UCSD-AML1 (cell line): ENCODE measurements around the gene PRDM2.
"Not testable (repeated sequence)": the region's sequence is repeated elsewhere in the genome, so short reads cannot be mapped to it uniquely, and the experiment has no call there.

Experiments used
- DNase-seq: peaks from one replicate; lab custom pipeline; 2025; ENCODE audit not compliant: unreplicated experiment; lab: John Stamatoyannopoulos, UW

PRDM2 gene, protein sequence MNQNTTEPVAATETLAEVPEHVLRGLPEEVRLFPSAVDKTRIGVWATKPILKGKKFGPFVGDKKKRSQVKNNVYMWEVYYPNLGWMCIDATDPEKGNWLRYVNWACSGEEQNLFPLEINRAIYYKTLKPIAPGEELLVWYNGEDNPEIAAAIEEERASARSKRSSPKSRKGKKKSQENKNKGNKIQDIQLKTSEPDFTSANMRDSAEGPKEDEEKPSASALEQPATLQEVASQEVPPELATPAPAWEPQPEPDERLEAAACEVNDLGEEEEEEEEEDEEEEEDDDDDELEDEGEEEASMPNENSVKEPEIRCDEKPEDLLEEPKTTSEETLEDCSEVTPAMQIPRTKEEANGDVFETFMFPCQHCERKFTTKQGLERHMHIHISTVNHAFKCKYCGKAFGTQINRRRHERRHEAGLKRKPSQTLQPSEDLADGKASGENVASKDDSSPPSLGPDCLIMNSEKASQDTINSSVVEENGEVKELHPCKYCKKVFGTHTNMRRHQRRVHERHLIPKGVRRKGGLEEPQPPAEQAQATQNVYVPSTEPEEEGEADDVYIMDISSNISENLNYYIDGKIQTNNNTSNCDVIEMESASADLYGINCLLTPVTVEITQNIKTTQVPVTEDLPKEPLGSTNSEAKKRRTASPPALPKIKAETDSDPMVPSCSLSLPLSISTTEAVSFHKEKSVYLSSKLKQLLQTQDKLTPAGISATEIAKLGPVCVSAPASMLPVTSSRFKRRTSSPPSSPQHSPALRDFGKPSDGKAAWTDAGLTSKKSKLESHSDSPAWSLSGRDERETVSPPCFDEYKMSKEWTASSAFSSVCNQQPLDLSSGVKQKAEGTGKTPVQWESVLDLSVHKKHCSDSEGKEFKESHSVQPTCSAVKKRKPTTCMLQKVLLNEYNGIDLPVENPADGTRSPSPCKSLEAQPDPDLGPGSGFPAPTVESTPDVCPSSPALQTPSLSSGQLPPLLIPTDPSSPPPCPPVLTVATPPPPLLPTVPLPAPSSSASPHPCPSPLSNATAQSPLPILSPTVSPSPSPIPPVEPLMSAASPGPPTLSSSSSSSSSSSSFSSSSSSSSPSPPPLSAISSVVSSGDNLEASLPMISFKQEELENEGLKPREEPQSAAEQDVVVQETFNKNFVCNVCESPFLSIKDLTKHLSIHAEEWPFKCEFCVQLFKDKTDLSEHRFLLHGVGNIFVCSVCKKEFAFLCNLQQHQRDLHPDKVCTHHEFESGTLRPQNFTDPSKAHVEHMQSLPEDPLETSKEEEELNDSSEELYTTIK (N-terminal part only)

DNA sequence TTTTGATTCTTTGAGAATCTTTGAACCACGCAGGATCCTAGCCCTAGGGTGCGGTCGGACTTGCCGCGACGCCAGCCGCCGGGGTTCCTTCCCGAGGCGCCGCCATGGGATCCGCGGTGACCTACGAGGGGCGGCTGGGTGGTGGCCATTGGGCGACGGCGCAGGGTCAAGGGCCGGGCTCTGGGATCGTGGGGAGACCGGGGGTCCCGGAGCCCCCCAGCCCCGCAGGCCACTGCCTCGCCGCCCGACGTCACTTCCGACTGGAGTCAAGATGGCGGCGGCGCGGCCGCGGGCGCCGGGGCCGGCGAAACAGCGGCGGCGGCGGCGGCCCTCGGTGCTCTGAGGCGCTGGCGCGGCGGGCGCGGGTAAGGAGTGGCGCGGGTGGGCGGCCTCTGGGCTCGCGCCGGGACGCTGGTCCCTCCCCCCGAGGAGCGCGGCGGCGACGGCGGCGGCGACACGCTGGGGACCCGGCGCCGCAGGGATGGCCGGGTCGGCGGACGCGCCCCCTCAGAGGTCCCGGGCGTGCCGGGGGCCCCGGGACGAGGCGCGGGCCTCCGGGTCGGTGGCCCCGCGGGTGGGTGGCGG is at the start of gene PRDM2:
TSS of gene PRDM2 (plus strand) at position 253 of the 585 bp plus-strand sequence. CDS start 15,418 bp downstream, outside the sequence.
- DNase-seq, result peak; percentile 66

DNA sequence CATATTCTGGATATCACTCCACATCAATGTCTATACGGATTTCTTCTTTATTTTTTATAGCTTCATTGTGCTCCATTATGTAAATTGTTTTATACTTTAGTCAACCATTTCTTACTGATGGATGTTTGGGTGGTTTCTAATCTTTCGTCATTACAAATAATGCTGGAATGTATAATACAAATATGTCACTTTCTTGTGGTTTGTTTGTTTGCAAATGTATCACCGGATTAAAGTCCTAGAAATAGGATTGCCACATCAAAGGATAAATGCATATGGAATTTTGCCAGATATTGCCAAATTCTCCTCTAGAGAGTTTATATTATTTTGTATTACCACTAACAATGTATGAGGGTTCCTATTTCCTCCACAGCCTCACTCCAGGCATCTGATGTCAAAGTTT is 48.7 kb upstream of the PRDM2 start:
- no peak for DNase-seq

DNA sequence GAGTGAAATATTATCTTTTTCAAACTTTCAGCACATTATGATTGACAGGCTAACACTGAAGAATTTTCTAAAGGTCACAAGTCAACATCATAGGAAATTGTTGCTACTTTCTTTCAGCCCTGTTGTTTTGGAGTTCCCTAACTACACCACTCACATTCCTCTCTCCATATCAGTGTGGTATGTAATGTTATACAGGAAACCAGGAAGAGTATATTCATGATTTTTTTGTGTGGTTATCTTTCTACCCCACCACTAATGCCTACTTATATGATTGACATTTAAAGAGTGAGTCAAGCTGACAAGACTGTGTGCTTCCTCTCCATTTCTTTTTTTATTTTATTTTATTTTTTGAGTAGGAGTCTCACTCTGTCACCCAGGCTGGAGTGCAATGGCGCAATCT is 47.8 kb upstream of the PRDM2 start:
- DNase-seq, result no peak

DNA sequence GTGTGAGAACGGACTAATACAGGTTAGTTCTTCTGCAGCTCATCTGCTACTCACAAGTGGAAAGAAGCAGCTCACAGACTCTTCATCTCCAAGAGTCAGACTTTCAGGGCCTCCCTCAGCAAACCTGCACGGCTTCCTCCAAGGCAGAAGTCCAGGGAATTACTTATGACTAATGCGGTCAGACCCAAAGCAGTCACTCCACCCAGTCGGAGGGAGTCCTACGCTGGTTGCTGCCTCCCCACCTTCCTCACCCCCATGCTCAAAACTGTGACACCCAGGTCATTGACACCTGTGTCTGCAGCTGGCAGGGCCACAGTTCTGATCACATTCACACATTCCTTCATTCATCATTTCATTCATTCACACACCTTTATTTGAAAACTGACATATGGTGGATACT is 38.4 kb upstream of the PRDM2 start:
- DNase-seq, result peak; percentile 21

DNA sequence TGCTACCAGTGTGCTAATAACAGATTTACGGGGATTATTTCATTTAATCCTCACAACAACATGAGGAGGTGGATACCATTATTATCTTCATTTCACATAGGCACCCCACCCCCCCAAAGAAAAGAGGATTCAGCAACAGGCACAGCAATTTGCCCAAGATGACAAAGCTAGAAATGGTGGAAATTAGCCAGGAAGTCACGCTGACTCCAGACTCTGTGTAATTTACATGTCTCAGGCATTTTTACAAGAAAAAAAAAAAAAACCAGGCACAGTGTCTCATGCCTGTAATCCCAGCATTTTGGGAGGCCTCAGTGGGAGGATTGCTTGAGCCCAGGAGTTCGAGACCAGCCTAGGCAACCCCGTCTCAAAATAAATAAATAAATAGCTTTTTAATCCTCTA is 37.5 kb upstream of the PRDM2 start:
- DNase-seq, result no peak

DNA sequence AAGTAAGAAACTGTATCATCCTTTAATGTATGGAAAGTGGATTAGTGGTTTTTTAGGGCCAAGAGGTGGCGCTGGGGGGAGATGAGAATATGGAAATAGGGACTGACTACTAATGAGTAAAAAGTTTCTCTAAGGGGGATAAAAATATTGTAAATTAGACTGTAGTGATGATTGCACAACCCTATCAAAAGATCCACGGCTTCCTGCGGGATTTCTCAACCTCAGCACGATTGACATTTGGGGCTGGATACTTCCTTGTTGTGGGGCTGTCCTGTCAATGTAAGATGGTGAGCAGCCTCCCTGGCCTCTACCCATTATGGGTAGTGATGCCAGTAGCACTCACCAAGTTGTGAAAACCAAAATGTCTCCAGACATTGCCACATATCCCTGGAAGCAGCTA is 36.0 kb upstream of the PRDM2 start:
- DNase-seq, result peak; percentile 71

DNA sequence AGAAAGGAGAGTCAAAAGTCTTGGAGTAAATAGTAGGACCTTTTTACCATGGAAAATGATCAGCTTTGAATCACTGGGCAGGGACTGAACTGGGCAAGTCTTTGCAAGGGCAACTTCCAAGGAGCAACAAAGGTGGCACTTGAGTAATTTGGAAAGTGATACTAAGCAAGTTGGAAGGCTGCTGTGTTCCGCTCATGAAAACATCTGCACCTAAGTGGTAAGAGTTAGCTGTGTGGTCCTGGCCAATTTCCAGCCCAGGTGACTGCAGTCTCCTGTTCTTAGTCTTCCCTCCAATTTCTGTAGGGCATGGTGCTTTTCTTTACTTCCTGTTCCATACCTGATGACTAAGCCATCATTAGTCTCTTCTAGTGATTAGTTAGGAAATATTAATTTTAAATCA is 35.5 kb upstream of the PRDM2 start:
- no peak for DNase-seq

DNA sequence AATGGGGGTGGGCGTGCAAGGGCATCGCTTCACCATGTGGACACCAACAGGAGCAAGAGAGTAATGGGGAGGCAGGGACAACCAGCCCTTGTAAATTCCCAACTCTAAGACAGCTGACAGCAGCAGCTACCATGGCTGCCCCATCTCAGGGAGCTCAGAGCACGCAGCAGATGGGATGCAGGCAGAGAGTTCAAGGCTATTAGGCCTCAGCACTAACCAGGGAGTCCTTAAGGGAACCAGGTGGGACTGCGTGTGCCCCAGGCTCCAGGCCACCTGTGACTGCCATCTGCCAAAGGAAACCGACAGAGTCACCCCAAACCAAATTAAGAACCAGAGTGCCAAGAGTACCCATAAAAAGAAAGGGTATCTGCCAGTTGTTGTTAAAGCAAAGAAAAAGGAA is 33.7 kb upstream of the PRDM2 start:
- DNase-seq, result no peak

DNA sequence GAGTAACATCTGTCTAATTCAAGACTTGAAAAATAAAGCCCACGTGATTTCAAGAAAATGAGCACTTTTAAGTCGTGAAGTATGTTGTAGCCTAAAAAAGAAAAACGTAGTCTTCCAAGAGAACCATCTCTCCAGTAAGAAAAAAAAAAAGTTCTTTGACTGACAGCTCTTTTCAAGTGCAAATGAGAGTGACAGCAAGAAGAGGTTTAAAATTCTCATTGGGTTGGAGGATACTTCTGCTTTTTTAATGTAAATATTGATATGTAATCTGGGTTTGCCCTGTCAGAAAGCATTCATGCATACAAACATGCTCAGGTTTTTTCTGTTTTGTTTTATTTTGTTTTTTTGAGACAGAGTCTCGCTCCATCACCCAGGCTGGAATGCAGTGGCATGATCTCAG is 32.3 kb upstream of the PRDM2 start:
- DNase-seq, result no peak

DNA sequence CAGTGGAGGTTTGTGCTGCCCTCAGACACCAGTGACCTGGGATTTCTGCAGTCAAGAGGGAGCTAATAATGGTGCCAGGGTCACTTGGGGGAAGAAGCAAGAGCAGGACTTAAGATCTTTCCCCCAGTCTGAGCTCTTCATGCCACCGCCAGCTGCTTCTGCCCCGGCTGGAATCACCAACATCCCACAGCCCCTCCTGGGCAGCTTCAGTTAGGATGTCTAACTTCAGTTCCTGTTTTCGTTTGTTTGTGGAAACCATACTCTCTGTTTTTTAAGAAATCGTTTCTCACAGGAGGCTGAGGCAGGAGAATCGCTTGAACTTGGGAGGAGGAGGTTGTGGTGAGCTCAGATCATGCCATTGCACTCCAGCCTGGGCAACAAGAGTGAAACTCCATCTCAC is 25.6 kb upstream of the PRDM2 start:
- no peak for DNase-seq

DNA sequence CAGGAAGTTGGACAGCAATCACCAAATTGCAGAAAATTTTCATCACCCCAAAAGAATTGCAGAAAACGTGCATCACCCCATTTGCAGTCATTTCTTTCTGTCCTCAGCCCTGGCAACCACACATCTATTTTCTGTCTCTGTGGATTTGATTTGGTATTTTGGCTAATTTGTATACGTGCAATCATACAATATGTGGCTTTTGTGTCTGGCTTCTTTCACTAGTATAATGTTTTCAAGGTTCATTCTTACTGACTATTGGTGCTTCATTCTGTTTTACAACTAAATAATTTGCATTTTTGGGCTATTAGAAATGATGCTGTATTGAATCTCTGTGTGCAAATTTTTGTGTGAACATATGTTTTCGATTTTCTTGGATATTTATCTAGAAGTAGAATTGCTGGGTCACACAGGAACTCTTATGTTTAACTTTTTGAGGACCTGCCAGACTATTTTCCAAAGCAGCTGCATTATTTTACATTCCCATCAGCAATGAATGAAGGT is 24.8 kb upstream of the PRDM2 start:
- no peak for DNase-seq

DNA sequence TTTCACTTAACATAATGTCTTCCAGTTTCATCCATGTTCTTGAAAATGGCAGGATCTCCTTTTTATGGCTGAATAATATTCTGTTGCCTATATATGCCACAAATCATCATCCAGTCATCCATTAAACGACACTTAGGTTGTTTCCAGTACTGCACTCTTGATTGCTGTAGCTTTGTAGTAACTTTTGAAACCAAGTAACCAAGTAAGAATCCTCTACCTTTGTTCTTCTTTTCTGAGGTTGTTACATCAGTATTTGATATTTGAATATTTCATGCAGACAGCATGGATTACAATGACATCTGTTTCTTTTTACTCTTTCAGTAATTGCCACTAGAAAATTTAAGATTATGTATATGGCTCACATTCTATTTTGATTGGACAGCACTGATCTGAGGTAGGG is 22.1 kb upstream of the PRDM2 start:
- DNase-seq, result no peak

DNA sequence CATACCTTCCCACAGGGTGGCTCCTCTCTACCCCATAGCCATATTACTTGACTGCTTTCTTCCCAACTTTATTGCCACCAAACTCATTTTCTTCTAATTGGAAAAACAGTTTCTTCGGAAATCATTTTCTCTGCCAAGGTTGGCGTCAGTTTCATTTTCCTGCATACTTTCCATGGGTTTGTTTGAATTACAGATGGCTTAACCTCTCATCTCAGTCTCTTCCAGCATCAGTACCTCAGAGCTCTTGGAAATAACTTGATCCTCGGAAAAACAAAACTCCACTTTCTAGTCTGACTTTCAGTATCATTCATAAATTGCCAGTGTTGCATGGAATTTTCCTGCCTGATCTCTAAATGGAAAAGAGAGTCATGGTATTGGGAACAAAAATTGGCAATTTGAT is 20.3 kb upstream of the PRDM2 start:
- no peak for DNase-seq

DNA sequence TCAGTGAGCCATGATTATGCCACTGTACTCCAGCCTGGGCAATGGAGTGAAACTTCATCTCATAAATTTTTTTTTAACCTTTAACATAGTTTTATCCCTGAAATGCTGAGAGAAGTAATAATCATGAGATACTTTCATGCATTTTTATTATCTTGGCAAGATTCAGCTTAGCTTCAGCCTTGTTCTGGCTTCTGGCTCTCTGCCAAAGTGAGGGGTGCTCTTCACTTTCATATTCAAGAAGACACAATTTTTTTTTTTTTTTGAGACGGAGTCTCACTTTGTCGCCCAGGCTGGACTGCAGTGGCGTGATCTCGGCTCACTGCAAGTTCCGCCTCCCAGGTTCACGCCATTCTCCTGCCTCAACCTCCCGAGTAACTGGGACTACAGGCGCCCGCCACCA is 19.4 kb upstream of the PRDM2 start:
- DNase-seq, result not testable (repeated sequence)

DNA sequence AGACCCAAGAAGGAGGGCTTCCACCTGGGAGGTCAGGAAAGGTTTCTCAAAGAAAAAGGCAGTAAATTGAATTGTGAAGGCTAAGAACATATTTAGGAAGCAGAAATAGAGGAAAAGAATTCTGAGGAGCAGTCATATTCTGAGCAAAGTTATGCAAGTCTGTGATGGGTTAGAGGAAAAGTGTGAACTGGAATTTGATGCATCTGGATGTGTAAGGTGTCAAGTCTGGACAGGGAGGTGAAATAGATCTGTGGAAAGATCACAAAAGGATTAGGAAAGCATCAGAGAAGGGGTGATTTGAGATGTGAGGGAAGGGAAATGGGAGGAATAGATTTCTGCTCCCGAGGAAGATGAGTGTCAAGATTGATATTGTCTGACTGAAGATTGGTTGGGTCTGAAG is 18.1 kb upstream of the PRDM2 start:
- DNase-seq, result no peak

DNA sequence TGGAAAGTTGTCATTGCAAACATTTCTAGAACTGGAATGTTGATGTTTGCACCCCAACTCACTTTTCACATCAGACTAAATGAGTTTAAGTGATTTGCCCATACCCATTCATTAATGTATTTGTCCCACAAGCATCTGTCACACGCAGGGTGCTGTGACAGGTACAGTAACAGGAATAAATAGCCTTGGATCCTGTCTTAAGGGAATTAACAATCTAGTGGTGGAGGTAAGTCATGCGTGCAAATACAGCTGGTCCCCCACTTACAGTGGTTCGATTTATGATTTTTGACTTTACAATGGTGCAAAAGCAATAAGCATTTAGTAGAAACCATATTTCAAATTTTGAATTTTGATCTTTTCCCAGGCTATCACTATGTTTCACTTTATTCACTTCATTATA is 17.5 kb upstream of the PRDM2 start:
- no peak for DNase-seq

DNA sequence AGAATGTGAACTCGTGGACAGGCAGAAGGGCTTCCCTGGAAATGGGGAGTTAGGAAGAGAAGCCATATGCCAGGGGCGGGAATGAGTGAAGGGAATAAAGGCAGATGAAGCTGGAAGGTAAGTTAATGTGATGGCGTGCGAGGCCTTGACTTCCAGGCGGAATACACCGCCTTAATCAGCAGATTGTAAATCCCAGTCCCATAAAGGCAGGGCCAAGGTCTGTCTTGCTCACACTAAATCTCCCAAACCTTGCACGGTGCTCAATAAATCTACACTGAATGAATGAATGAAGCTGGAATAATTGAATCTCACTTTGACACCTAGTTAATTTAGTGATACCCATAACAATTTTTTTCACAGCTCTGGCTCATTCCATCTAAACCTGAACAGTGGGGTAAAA is 16.8 kb upstream of the PRDM2 start:
- no peak for DNase-seq

DNA sequence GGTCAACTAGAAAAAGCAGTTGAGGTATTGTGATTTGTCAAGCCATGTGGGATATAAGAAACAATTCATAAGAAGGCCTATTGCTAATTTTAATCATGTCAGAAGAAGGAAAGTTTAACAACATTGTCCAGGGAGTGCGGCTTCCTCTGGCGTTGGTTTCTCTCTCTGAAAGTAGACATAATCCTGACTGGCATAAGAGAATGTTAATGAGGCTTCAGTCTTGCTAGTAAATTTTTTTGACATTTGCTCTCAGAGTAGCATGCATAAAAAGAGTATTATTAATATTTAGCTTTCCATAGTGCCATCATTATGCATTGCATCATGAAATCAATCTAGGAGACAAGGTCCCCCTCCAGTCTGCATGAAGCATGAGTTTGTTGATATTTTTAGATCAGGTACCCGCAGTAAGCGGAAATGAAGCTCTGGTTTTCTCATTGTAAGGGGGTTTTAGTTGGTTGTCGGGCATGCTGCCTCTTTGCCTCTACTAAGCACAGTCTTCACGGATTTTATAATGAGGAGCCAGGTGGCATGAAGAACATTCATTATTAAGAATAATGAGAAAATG is 12.8 kb upstream of the PRDM2 start:
- DNase-seq, result no peak

DNA sequence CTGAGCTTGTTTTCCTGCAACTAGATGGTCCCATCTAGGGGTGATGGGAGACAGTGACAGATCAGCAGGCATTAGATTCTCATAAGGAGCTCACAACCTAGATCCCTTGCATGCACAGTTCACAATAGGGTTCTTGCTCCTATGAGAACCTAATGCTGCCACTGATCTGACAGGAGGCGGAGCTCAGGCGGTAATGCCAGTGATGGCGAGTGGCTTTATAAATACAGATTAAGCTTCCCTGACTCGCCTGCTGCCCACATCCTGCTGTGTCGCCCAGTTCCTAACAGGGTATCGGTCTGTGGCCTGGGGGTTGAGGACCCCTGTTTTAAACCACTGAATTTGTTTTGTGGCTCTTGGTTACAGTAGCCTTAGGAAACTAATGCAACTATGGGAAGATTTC is 6.9 kb upstream of the PRDM2 start:
- DNase-seq, result peak; percentile 63

DNA sequence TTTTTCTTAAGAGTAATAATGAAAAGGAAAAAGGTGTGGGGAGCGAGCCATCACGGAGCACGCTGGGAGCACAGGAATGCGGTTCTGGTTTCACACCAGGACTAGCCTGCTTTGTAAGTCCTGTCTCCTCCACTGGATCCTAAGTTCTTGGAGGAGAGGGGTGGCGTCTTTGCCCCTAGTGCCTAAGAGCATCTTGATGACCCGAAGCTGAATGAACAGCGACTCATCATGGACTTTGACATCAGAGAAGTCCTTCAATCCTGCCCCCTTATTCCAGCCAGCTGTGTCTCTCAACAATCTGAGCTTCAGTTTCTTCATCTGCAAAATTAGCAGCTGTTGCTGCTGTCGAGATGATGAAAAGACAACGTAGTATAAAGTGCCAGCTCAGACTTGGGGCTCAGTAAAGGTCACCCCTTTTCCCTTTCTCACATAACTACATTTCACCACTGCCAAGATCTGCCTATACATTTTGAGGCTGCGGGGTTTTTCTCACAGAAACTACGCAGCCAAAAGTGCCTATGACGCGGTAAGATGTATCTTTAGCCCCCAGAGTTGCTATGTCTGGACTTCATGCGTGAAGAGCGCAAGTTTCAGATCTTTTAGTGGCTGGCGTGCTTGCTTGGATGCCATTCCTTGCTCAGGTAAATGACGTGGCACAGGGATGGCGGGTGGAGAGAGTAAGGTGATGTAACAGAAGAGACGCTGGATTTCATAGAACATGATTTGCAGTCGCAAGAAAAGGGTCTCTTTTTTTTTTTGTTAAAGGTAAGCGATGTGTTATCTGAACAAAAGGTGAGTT is 4.9 kb upstream of the PRDM2 start:
- DNase-seq, result no peak
